SK-N-MC (cell line): ENCODE data around the gene SH3BGR.

Experiments
- DNase-seq: peaks from one replicate; pipeline ENCODE4 v3.0.0-alpha.2; 2011; ENCODE audit warnings: low read depth, low spot score
- H3K27ac ChIP-seq: fragments of 200-600 bp; sonication (generic); 2 replicates; pipeline ENCODE4 v1.5.1; 2016; ENCODE audit warnings: mixed run types
- H3K36me3 ChIP-seq: fragments of 200-600 bp; sonication (generic); 2 replicates; pipeline ENCODE4 v1.6.1; 2017; ENCODE audit warnings: antibody characterized with exemption, low read length, mixed read lengths; ENCODE audit not compliant: insufficient read depth
- H3K4me3 ChIP-seq: fragments of 200-600 bp; sonication (generic); 2 replicates; pipeline ENCODE4 v1.5.1; 2016
- H3K9ac ChIP-seq: fragments of 200-600 bp; sonication (generic); 2 replicates; pipeline ENCODE4 v1.8.0; 2017; ENCODE audit warnings: mixed run types, mixed read lengths; ENCODE audit not compliant: insufficient read length
- H3K9me3 ChIP-seq: fragments of 200-600 bp; sonication (generic); 2 replicates; pipeline ENCODE4 v1.6.1; 2017; ENCODE audit warnings: low read depth, mild to moderate bottlenecking, antibody characterized with exemption, low read length, moderate library complexity, mixed read lengths
- EZH2 ChIP-seq: fragments of 200-600 bp; sonication (generic); IDR thresholded peaks from one replicate; pipeline ENCODE4 v1.6.1; 2017; ENCODE audit warnings: antibody characterized with exemption
- FOXP2 ChIP-seq: optimal IDR thresholded peaks from 2 replicates; pipeline ENCODE3; 2011; ENCODE audit warnings: mild to moderate bottlenecking, moderate library complexity; ENCODE audit not compliant: insufficient read depth; ENCODE audit errors: extremely low read length, control extremely low read depth
- POLR2AphosphoS5 ChIP-seq: IDR thresholded peaks from 2 replicates; pipeline ENCODE4 v1.6.1; 2012; ENCODE audit warnings: mild to moderate bottlenecking, low read depth, low read length, borderline replicate concordance

The SH3BGR gene

DNA sequence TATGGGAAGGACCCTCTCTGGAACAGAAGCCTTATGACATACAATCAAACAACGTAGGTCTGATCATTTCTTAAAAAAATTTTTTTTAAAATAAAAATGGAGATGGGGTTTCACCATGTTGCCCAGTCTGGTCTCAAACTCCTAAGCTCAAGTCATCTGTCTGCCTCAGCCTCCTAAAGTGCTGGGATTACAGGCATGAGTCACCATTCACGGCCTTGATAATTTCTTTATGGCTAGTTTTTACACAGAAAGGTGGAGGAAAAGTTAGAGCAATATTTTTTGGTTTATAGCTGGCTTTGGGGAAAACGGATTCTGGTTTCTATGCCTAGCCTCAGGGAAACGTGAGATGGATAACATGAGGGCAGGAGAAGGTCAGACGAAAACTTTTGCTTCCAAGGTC is 91.0 kb downstream of the SH3BGR start:
- Histone ChIP-seq H3K36me3 (no peaks in the 10 kb centered on the region), H3K27ac (no peak overlapping the region), H3K4me3 (no peak overlapping the region), H3K9ac (no peak overlapping the region), H3K9me3 (no peaks in the 10 kb centered on the region)
- TF ChIP-seq FOXP2, result no peak
- TF ChIP-seq POLR2AphosphoS5, result no peak
- TF ChIP-seq EZH2, result no peak
- no peak for DNase-seq

DNA sequence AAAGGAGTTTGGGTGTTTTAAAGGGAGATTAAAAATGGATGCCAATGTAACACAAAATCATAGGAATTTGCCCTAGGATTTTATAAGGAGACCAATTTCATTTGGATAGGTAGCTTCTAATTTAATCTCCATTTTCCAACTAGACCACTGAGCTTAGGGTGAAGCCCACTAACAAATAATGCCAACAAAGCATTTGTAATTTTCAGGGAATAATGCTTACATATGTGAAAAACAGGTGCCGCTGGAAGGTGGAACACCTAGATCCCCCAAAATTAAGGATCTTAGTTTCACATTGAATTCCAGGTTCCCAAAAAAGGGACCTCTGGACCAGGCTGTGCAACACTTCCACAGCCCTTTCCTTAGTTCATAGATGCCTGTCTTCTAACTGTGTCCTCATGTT is 94.8 kb downstream of the SH3BGR start:
- no peaks in the 10 kb centered on the region for H3K36me3 ChIP-seq
- H3K9ac ChIP-seq, result no peak overlapping the region
- no peaks in the 10 kb centered on the region for H3K9me3 ChIP-seq
- no peak for DNase-seq
- H3K4me3 ChIP-seq, result no peak overlapping the region
- H3K27ac ChIP-seq, result no peak overlapping the region
- no peak for TF ChIP-seq FOXP2
- TF ChIP-seq POLR2AphosphoS5, result no peak
- no peak for TF ChIP-seq EZH2

DNA sequence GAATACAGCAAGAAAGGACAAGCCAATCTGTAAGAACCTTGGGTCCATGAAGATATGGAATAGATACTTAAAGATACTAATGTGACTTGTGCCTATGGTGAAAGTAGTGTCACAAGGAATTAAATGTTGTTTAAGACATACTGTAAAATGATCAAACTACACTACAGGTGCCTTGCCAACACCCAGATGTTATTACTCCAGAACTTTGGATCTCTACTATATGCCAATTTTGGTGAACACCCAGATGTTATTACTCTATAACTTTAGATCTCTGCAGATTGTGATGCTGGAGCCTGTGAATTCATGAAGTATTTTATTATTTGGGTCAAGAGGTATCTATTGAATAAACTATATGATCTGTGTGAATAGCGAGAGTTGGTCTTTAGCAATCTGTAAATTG is 101.1 kb downstream of the SH3BGR start:
- Histone ChIP-seq H3K4me3 (no peak overlapping the region), H3K36me3 (no peaks in the 10 kb centered on the region), H3K9me3 (no peaks in the 10 kb centered on the region), H3K9ac (no peak overlapping the region), H3K27ac (no peak overlapping the region)
- TF ChIP-seq POLR2AphosphoS5 (no peak), FOXP2 (no peak), EZH2 (no peak)
- DNase-seq, result no peak

DNA sequence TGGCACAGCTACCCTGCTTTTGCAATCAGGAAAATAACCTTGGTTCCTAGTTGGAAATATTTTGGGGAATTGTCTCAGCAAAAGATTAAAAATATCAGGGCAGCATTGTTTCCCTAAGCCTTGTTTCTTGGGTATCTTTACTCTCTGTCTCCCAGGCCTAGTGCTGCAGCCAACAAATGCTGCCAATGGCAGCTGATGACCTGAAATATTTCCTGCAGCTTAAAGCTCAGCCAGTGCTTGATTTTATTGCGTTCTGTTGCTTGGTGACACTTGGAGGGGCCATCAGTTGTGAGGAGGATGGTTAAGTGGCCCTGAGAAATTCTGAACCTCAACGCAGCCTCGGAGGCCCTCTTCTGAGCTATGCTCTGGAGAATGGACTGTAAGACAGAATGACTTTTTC is 101.6 kb downstream of the SH3BGR start:
- H3K27ac ChIP-seq, result no peak overlapping the region
- DNase-seq, result no peak
- no peak for TF ChIP-seq EZH2
- no peak for TF ChIP-seq FOXP2
- TF ChIP-seq POLR2AphosphoS5, result no peak
- no peaks in the 10 kb centered on the region for H3K36me3 ChIP-seq
- H3K9ac ChIP-seq, result no peak overlapping the region
- no peaks in the 10 kb centered on the region for H3K9me3 ChIP-seq
- H3K4me3 ChIP-seq, result no peak overlapping the region

DNA sequence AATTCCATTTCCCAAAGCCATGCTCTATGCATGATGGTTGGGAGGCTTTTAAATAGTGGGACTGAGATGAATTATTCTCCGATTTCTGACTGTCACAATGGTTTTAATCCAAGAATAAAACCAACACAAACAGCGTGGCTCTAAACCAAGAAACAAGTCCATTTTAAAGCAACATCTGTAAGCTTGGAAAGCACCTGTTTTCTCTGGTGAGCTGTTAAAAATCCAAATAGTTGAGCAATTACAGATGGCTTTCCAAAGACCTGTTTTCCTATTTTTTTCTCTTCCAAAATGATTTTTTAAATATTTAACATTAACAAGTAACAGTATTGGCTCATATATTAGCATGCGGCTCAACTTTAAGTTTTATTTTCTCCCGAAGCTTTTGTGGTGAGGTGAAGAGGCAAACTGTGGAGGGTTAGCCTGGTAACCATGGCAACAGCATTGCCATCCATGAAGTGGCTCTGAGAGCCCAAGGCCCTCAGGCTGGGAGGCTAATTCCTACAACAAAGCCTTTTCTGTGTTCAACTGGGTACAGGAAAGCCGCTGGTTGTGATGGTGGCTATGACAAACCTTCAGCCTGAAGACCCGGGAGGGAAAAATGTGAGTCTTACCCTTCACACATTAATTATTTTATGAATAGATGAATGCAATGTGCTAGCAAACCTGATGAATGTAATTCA is 104.3 kb downstream of the SH3BGR start:
- TF ChIP-seq FOXP2, result no peak
- no peak for TF ChIP-seq EZH2
- no peak for TF ChIP-seq POLR2AphosphoS5
- Histone ChIP-seq H3K27ac (no peak overlapping the region), H3K9ac (no peak overlapping the region), H3K36me3 (no peaks in the 10 kb centered on the region), H3K4me3 (no peak overlapping the region), H3K9me3 (no peaks in the 10 kb centered on the region)
- peak; percentile 18 for DNase-seq

DNA sequence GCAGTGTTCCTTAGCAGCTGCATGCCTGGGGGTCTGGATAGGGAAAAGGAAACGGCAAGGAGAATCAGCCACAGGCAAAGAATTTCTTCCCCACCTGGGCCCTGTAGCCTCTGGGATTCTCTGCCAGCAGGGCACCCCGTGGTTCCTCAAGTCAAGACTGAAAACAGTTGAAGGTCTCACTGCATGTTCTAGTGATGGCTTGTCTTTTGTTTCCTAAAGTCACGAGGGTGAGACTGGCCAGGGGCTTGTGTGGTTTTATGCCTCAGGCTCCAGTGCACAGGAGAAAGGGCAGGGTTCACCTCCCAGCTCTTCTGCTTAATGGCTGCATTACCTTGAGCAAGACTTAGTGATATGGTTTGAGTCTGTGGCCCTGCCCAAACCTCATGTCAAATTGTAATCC is 107.7 kb downstream of the SH3BGR start:
- no peak overlapping the region for H3K27ac ChIP-seq
- TF ChIP-seq EZH2 (no peak), POLR2AphosphoS5 (no peak), FOXP2 (no peak)
- H3K4me3 ChIP-seq, result no peak overlapping the region
- no peaks in the 10 kb centered on the region for H3K9me3 ChIP-seq
- DNase-seq, result no peak
- H3K36me3 ChIP-seq, result no peaks in the 10 kb centered on the region
- H3K9ac ChIP-seq, result no peak overlapping the region

DNA sequence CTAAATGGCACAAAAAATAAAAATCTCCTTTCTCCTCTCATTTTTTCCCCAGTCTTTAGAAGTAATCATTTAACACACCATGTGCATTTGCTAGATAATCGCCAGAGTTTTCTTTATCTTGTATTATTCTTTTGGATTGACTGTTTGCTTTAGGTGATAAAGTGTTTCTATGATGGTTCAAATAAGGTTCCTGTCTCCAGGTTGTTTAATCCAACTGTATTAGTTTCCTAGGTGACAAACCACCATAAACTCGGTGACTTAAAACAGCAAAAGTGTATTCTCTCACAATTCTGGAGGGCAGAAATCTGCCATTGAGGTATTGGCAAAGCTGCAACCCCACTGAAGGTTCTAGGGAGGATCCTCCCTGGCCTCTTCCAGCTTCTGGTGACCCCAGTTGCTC is 109.4 kb downstream of the SH3BGR start:
- Histone ChIP-seq H3K36me3 (no peaks in the 10 kb centered on the region), H3K9me3 (no peaks in the 10 kb centered on the region), H3K27ac (no peak overlapping the region), H3K4me3 (no peak overlapping the region), H3K9ac (no peak overlapping the region)
- no peak for DNase-seq
- TF ChIP-seq POLR2AphosphoS5 (no peak), FOXP2 (no peak), EZH2 (no peak)

DNA sequence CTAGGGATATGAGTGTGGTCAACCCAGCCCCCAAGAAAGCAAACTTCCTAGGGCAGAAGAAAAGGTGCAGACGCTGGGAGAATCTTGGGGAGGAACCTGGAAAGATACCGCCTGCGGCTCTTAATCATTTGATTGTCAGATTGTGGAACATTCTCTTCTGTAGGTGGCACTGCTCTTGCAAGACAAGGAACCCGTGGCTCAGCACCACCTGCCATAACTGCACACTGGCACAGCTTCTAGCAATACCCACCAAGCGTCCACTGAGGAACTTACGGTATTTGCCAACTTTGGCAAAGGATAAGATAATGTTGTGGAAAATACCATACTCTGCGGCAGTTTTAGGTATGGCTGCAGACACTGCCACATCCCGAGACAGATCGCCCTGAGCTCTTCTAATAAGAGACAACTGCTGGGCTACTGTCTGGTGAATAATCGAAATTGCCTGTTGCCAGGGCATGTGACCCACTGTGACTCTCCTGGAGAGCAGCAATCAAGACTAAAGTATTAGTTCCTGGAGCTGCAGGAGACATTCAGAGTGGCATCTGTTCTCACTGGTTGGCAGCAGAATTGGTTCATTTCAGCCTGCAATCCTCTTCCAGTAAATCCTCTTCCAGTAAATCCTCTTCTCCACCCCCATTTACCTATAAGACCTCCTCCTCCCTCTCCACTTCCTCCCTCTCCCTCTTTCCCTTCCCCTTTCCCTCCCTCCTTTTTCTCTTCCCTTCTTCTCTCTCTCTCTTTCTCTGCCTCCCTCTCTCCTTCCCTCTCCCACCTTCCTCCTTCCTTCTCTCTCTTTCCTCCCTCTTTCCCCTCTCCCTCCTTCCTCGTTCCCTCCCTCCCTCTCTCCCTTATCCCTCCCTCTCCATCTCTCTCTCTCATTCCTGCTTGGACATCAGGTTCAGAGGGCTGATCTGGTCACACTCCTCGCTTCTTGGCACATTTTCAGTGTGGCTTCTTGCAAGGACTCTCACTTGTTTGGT is 111.3 kb downstream of the SH3BGR start:
- Histone ChIP-seq H3K9ac (no peak overlapping the region), H3K27ac (no peak overlapping the region), H3K36me3 (no peaks in the 10 kb centered on the region), H3K4me3 (no peak overlapping the region), H3K9me3 (no peaks in the 10 kb centered on the region)
- DNase-seq, result no peak
- TF ChIP-seq EZH2, result no peak
- TF ChIP-seq POLR2AphosphoS5, result no peak
- TF ChIP-seq FOXP2, result no peak

DNA sequence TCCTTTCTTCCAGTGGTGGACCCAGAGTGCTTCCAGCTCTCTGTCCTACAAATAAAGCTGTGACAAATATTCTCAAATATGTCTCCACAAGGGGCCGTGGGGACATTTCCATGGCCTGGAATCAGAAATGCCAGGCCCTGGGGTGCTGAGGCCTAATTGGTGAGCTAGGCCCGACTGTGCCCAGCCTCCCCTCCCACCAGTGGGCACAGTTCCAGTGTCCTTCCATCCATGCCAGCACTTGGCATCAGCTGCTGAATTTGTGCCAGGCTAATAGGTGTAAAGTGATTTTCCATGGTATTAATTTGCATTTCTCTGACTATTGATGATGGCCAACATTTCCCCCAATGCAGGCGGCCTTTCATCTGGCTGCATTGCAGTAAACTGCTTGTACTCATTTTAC is 112.4 kb downstream of the SH3BGR start:
- no peak overlapping the region for H3K27ac ChIP-seq
- TF ChIP-seq FOXP2 (no peak), EZH2 (no peak), POLR2AphosphoS5 (no peak)
- no peak for DNase-seq

More for the DNA sequence above, 112.4 kb downstream of the SH3BGR start:
- no peak overlapping the region for H3K4me3 ChIP-seq
- no peaks in the 10 kb centered on the region for H3K36me3 ChIP-seq
- H3K9ac ChIP-seq, result no peak overlapping the region
- no peaks in the 10 kb centered on the region for H3K9me3 ChIP-seq
